HG03066 (cell line): ENCODE results near the gene CREBRF.
"Not testable (repeated sequence)": the region's sequence is repeated elsewhere in the genome, so short reads cannot be mapped to it uniquely, and the experiment has no call there.

Experiments
- ATAC-seq: cut with Tn5 transposase; IDR thresholded peaks from one replicate; pipeline ENCODE4 v1.9.1; 2021; ENCODE audit warnings: low read depth; ENCODE audit not compliant: unreplicated experiment

The CREBRF gene

DNA sequence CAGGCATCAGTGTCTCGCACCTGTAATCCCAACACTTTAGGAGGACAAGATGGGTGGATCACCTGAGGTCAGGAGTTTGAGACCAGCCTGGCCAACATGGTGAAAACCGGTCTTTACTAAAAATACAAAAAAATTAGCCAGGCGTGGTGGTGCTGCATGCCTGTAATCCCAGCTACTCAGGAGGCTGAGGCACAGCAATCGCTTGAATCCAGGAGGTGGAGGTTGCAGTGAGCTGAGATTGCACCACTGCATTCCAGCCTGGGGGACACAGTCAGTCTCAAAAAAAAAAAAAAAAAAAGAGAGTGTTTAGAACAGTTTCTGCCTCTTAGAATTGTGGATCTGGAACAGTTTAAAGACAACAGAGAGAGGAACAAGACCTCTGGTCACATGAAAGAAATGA is 20.3 kb downstream of the CREBRF start:
- ATAC-seq: not testable (repeated sequence)

DNA sequence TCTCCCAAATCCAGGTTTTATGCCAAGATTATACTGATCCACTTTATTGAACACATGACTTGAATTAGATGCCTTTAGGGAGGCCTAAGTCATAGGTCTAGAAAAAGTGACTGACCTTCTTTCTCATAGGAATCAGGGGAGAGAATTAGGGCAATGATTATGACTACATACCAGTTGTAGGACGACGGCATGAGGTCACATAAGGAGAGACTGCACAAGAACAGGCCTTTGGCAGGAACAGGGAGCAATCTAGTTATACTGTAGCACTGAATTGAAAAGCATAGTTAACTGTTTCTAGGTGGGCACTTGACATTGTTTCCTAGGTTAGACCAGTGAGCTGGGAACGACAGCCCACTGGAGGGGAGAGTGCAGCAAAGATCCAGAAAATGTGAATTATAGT is 22.7 kb downstream of the CREBRF start:
- no peak for ATAC-seq

DNA sequence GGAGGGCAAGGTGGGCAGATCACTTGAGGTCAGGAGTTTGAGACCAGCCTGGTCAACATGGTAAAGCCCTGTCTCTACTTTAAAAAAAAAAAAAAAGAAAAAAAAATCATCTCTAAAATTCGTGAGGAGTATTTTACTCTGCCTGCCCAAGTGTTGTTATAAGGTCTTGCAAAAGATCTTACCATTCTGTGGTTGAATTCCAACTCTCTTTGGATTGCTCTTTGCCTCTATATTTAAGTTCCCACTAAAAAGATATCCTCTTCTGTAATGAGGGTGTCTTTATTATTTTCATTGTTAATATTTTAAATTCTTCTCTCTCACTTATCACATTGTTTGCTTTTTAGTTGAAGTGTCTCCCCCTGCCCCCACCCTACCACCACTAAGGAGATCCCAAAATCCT is 33.4 kb downstream of the CREBRF start:
- no peak for ATAC-seq

- no peak for ATAC-seq
Measured at GRCh38 chr5:173090639-173091038, 34.5 kb downstream of the CREBRF start.

DNA sequence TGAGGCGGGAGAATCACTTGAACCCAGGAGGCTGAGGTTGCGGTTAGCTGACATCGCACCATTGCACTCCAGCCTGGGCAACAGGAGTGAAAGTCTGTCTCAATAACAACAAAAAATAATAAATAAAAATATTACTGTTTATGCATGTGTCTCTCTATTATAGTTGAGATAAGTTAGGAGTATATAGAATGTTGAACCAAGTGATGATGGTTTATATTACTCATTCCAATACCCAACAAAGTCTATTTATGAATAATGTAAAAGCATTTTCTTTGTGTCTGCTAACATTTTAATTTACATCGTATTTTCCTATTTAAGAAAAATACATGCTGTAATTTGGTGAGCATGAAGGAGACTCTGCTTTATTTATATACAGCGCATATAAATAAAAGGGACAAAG is 35.8 kb downstream of the CREBRF start:
- ATAC-seq: no peak

- ATAC-seq: no peak
Measured at GRCh38 chr5:173093606-173094005, 37.5 kb downstream of the CREBRF start.

GRCh38 chr5:173094012-173094661 is 38.0 kb downstream of the CREBRF start:
- ATAC-seq: no peak

DNA sequence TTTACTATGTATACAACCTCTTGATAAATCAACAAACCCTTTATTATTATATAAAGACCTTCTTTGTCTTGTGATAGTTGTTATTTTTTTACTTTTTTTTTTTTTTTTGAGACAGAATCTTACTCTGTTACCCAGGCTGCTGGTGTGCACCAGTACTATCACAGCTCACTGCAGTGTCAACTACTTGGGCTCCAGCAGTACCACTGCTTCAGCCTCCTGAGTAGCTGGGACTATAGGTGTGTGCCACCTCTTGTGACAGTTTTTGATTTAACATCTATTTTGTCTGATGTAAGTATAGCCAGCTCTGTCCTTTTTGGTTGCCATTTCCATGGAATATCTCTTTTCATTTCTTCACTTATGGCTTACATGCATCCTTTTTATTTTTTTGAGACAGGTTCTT is 42.6 kb downstream of the CREBRF start:
- ATAC-seq: no peak

- no peak for ATAC-seq
Measured at GRCh38 chr5:173099461-173099860, 43.3 kb downstream of the CREBRF start.

DNA sequence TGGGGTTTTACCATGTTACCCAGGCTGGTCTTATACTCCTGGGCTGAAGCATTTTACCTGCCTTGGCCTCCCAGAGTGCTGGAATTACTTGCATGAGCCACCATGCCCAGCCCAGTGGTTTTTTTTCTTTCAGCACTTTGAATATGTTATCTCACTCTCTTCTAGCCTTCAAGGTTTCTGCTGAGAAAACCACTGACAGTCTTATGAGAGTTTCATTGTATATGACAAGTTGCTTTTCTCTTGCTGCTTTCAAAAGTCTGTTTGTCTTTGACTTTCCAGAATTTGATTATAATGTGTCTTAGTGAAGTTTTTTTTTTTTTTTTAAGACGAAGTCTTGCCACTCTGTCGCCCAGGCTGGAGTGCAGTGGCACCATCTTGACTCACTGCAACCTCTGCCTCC is 45.1 kb downstream of the CREBRF start:
- no peak for ATAC-seq

GRCh38 chr5:173103411-173103810 is 47.3 kb downstream of the CREBRF start:
- no peak for ATAC-seq

DNA sequence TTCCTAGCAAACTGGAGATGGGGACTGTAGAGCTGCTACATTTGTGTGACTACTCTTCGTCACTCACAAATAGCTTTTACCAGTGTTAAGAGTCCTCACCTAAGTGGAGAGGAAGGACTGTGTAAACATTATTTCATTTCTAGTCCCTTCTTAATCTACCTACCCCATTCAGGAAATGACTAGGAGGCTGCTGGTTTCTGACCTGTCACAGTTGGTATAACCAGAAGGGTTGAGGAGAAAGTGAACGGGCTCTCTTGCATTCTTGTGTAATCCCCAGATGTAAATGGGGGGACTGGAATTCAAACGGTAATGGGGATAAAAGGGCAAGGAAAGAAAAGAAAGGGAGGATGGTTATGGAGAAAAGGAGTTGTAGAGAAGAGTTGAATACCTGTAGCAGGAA is 52.8 kb downstream of the CREBRF start:
- ATAC-seq: no peak

DNA sequence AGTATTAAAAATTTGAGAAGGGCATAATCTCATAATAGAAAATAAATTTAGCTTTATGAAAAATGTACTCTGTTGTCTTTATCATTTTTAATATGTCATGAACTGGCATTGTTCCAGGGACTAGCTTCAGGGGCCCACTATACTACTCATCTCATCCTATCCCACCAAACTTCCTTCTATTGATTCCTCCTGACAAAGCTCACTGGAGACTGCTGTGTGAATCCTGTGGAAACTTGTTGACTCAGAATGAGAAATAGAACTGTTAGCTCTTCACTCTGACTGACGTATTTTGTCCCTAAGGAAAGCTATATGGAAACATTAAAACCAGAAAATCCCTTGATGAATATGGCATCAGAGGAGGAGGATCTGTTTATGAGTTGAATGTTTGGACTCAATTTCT is 58.4 kb downstream of the CREBRF start:
- no peak for ATAC-seq

DNA sequence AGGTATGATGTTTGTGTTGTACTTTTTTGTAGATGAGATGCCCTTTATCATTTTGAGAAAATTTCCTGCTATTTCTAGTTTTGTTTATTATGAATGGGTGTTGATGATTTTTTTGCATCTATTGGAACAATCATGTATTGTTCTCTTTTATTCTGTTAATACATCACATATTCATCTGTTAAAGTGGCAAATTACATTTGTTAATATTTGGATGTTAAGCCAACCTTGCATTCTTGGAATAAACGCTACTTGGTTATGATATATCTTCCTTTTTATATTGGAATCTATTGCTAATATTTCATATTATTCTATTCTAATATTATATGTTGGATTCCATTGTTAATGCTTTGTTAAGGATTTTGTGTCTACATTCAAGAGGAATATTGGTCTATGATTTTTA is 63.6 kb downstream of the CREBRF start:
- ATAC-seq: no peak

GRCh38 chr5:173123416-173123815 is 67.3 kb downstream of the CREBRF start:
- ATAC-seq: no peak

- ATAC-seq: not testable (repeated sequence)
Measured at GRCh38 chr5:173132166-173132565, 76.0 kb downstream of the CREBRF start.

DNA sequence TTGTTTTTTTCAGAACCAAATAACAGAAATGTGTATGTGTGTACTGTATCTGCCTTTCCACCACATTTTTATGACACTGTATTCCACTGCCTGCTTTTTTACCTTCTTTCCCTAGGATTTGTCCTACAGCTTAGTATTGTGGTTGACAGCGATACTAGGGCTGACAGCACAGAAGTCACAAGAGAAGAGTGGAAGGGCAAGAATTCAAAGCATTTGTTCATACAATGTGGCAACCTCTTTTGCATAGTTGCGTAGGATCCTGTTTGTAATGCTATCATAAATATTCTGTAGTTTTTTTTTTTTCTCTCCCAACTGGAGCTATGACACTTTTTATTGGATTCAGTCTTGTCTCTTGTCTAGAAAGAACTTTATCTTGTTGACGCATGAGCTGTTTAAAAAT is 82.6 kb downstream of the CREBRF start:
- no peak for ATAC-seq

DNA sequence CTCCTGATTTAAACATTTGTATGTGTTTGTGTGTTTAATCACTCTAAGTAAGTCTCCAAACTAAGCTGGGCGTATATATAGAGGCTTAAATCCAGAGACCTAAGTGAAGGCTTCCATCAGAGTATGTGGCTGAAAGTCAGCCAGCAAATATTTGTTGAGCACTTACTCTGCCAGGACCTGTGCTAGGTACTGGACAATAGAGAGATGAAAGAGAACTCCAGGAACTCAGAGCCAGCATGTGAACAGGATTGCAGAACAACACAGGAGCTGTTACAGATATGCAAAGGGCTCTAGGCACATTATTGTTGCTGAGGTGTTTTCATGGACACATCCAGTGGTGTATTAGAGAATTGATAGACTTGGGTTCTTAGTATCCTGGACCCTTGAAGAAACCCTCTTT is 83.5 kb downstream of the CREBRF start:
- ATAC-seq: no peak

DNA sequence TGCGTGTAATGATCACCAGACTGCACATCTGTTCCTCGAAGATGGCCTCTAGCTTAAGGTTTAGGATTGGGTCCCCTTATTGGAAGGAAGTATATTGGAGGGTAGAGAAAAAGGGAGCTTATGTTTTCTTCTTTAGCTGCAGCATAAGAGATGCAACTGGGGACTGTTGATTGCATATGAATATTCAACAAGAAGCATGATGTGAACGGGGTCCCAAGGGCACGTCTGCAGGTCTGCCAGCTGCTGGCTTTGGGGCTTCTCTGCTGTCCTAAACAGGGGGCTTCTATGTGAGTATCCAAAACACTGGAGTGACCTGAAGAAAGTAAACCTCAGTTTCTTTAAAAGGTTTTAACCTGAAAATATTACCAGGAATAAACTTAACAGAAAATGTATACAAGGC is 84.6 kb downstream of the CREBRF start:
- ATAC-seq: no peak

DNA sequence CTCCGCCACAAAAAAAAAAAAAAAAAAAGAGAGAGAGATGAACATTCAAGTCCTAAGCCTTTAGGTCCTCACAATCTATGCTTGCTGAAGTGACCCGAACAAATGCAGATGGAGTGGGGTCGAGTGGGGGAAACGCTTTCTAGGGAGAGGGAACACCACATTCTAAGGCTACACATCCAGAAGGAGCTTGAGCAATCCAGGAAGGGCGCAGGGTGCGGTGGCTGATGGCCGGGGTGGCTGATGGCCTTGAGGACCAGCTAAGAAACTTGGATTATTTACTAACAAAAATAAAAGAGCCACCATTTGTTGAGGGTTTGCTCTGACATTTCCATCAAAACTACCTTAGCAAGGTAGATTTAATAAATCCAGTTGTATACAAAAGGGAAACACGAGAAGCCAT is 87.4 kb downstream of the CREBRF start:
- no peak for ATAC-seq

GRCh38 chr5:173144200-173145176 is 88.3 kb downstream of the CREBRF start, which contains the start of gene BNIP1:
TSS of gene BNIP1 (plus strand) at chr5:173144531. CDS start at chr5:173144546, 15 bp downstream.
- ATAC-seq: peak; percentile 95

DNA sequence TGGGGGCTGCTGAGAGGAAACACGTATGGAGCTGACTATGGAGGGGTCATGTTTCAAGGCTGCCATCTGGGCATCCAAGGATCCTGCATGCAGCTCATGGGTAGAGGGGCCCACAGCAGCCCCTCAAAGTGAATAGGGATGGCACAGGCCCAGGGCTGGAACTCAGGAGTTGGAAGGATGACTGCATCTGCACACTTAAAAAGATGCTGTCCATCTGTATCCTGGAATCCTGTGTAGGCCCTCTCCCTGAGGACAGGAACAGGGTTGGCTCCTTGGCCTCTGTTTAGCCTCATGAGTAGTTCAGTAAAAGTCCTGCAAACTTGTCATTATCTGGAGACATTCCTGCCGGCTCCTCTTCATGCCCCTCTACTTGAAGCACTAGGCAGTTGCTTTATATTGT is 92.2 kb downstream of the CREBRF start:
- no peak for ATAC-seq
